GM20000 (cell line): Measurements from ENCODE around the gene TBX18.
A peak's percentile ranks its signal among the peaks of the same experiment; 100 is the strongest.

Experiments
- DNase-seq: peaks from one replicate; pipeline ENCODE4 v3.0.0; 2012; ENCODE audit warnings: low spot score
- TF ChIP-seq, protein P1 (sequence below): IDR thresholded peaks from 2 replicates; pipeline ENCODE4 v1.5.1; 2012; ENCODE audit warnings: mild to moderate bottlenecking, control low read depth; ENCODE audit errors: extremely low read depth, missing control alignments

Gene TBX18

DNA sequence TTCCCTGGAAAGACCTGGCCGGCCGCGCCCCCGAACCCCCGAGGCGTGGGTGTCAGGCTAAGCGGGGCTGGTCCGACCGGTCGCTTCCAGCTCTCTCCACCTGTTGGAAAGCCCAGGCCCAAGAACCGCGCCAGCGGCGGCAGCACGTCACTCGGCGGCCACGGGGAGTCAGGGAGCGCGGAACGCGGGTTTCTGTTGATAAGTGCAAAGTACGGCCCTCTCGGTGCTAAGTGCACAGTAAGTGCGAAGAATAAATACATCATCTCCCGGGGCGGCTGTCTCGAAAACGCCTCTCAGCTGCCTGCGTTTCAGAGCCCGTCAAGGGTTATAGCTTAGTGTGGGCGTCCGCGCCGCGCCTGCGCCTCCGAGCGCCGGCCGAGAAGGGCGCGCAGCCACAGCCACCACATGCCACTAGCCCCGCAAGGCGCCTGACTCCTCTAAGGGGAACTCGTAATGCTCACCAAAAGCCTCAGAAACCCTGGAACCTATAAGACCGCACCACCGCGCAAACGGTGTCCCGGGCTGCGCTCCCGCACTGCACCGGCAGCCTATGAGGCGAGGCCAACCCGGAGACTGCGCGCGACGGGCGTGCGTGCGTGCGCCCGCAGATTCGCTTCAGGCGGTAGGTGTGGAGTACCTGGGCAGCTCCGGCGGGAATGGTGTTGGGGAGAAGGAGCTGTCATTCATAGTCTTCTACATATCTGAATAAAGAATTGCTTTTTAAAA is 9.2 kb upstream of the TBX18 start:
- TF ChIP-seq, protein P1, sequence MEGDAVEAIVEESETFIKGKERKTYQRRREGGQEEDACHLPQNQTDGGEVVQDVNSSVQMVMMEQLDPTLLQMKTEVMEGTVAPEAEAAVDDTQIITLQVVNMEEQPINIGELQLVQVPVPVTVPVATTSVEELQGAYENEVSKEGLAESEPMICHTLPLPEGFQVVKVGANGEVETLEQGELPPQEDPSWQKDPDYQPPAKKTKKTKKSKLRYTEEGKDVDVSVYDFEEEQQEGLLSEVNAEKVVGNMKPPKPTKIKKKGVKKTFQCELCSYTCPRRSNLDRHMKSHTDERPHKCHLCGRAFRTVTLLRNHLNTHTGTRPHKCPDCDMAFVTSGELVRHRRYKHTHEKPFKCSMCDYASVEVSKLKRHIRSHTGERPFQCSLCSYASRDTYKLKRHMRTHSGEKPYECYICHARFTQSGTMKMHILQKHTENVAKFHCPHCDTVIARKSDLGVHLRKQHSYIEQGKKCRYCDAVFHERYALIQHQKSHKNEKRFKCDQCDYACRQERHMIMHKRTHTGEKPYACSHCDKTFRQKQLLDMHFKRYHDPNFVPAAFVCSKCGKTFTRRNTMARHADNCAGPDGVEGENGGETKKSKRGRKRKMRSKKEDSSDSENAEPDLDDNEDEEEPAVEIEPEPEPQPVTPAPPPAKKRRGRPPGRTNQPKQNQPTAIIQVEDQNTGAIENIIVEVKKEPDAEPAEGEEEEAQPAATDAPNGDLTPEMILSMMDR: no peak
- peak; percentile 34 for DNase-seq

DNA sequence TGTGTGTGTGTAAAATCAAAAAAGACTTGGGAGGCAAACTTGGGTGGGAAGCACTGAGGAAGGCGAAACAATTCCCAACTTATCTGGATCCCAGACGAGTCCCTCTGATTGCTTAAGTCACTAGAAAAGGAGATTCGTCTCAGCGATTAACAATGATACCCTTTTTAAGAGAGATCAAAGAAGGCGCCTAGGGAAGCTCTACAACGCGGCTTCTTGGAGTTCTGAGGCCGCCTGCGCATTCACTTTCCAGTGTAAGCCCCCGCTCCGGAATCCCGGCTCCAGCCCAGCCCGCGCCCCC is 8.7 kb upstream of the TBX18 start:
- DNase-seq: no peak
- TF ChIP-seq, protein P1: no peak

DNA sequence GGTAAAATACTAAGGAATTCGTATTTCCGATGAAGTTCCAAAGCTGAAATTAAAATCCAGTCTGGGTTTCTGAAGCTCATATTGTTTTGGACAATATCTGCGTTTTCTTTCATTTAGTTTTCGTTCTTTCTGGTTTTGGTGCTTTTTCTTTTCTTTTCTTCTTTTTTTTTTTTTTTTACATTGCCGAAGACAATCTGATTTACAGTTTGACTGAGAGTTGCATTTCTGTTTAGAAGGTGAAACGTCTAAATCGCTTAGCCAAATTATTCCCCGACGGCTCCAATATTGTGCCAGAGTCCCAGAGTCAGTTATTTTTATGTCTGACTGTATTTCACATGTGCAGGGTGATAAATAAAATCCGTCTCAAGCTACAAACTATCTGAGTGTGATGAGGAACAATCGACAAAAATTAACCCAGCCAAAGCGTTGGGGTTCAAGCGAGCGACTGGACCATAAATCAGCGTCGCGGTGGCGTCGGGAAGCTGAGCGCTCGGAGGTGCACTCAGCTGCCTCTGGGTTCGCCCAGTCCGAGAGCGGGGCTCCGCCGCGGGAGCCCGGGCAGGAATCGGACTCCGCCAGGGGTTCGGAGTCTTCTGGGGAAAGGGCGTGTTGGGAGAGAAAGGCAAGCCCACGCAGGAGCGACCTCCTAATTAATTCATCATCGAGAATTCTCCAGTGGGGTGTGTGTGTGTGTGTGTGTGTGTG is 8.2 kb upstream of the TBX18 start:
- no peak for DNase-seq

DNA sequence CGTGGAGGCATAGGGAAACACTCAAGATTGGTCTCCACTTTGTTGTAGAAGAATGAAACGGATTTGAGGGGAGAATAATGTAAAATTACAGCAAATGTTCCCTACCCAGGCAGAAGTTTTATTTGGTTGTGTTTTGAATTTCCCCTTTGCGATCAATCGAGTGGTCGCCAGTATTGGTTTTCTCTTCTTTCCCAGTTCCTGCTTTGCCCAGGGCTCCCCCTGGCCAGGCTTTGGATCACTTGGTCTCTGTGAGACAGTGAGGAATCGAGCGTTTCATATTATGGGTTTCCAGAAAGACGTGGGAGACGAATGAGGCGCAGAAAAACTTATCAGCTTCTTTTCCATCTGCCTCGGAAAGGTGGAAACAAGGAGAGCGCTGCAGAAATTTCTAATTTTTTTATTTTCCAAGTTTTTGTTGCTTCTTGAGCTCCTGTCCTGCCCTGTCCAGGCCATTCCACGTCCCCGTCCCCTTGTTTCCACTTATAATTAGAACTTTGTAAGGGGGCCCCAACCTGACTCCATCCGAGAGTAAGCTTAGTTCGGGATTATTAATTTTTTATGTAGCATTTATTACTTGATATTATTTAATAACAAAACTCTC is 7.5 kb upstream of the TBX18 start:
- no peak for DNase-seq
- TF ChIP-seq, protein P1: no peak

More for the DNA sequence above, 8.2 kb upstream of the TBX18 start:
- TF ChIP-seq, protein P1: no peak

DNA sequence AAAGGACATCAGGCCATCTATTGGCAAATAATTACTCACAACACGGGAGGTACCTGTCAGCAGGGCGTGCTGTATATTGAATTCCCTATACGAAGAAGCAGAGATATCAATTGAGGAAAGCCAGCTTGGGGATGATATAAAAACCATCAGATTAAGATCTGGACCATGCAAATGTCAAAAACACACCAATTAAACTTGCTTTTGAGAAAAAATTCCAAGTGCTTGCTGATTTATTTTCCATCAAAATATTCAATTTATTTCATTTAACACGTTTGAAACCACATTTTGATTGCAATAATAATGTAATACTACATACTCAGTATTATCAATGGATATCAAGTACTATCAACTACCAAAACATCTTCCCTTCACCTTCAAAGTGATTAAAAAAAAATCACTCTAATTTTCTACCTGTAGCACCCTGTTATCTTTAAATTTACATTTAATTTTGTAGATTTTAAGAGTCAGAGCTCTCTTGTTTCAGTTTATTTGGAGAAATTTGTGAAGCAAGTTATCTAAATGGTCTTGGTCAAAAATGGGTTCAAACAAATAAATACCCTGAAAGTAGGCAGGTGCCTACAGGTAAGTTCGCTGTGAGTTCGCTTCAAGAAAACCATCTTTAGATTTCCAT is 6.8 kb upstream of the TBX18 start:
- no peak for DNase-seq
- TF ChIP-seq, protein P1: no peak

DNA sequence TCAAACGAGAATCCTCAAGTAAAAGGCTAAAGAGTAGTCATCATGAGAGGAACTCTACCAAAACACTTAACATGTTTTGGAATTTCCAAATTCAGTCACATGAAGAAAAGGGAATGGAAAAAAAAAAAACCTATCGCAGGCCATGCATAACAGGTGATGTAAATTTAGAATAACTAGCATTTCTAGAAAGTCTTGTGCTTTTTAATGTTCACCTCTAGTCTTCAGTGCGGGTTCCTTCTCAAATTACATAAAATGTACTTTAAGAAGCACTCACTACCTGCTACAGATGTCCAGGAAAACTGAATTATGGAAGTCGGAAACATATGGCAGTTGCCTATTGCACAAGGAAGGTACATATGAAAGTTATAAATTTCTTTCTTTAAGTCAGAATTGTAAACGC is 6.1 kb upstream of the TBX18 start:
- TF ChIP-seq, protein P1: no peak
- no peak for DNase-seq

DNA sequence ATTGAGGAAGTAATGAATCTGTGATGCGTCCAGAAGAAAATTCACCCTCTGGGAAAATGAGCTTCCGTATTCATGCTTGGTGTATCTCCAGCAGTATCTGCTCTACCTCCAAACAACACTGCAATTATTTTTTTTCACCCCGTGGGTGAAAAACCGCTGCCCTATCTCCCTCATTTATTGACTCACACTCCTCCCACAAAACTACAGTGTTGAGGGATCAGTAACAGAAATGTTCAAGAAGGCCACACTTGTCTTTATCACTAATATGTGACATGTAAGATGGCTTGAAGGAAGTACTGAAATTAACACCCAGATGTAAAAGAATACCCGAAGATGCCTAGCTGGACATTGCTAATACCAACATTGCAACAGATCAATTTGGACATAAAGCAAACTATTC is 4.9 kb upstream of the TBX18 start:
- no peak for DNase-seq
- TF ChIP-seq, protein P1: no peak
